ENCODE results near the gene KCNIP1. TPM values are rescaled to one million over a fixed set of nuclear protein-coding genes. Genes with fewer than 3 reads are reported as not detected.

KCNIP1 gene
- total RNA-seq, 4 donors from 2014 or later, result 4.8 to 9.2 (median 7.3) TPM; not detected in 1

DNA sequence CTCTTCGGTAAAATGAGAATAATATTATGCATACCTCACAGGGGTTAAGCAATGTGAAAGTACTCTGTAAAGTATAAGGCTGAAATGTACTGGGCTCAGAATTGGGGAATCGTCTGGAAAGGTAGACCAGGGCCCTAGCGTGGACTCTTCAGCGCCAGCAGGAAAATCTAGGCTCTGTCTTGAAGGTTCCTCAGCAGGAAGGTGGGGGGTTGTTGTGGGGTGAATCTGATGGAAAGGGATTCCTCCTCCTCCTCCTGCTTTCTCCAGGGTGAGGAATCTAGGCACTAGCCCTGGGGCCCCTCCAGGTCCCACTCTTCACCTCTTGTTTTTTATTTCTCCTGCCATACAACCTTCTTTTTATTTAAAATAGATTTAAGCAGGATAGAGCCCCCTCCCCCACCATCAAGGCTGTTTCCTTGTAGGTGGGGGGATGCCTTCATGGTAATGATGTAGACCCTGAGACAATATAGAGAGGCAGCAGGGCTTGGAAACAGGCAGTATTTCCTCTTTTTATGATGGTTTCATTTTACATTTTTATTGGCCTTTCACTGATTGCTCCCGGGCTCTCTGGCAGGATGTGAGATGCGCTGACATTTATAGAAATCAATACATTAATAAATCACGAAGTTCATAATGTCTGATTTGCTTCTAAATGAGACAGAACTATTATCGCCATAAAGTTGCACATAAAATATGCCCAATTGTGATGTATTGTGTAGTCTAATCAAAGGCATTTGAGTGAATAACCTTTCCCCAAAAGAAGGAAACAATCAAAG is 200.8 kb downstream of the KCNIP1 start:
- Histone ChIP-seq H3K27ac (no peak overlapping the region), H3K4me1 (no peaks in the 10 kb centered on the region), H3K4me3 (no peak overlapping the region), H3K27me3 (no peaks in the 10 kb centered on the region), H3K36me3 (no peaks in the 10 kb centered on the region), H3K9me3 (peaks cover 0 to 1% (median 0%) of the 10 kb centered on the region in 4 donors)
- TF ChIP-seq POLR2A (IDR thresholded peaks at IDR 0.05), result no peak
- TF ChIP-seq, protein P1, sequence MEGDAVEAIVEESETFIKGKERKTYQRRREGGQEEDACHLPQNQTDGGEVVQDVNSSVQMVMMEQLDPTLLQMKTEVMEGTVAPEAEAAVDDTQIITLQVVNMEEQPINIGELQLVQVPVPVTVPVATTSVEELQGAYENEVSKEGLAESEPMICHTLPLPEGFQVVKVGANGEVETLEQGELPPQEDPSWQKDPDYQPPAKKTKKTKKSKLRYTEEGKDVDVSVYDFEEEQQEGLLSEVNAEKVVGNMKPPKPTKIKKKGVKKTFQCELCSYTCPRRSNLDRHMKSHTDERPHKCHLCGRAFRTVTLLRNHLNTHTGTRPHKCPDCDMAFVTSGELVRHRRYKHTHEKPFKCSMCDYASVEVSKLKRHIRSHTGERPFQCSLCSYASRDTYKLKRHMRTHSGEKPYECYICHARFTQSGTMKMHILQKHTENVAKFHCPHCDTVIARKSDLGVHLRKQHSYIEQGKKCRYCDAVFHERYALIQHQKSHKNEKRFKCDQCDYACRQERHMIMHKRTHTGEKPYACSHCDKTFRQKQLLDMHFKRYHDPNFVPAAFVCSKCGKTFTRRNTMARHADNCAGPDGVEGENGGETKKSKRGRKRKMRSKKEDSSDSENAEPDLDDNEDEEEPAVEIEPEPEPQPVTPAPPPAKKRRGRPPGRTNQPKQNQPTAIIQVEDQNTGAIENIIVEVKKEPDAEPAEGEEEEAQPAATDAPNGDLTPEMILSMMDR (IDR thresholded peaks at IDR 0.05), result no peak
- no peak for TF ChIP-seq EP300 (IDR thresholded peaks at IDR 0.05)
- DNase-seq (ENCODE audit: low spot score in 2 of 2), result no peak
- WGBS, 2 donors, result 64 to 70% methylated on average over 8 of the region's 8 CpGs

DNA sequence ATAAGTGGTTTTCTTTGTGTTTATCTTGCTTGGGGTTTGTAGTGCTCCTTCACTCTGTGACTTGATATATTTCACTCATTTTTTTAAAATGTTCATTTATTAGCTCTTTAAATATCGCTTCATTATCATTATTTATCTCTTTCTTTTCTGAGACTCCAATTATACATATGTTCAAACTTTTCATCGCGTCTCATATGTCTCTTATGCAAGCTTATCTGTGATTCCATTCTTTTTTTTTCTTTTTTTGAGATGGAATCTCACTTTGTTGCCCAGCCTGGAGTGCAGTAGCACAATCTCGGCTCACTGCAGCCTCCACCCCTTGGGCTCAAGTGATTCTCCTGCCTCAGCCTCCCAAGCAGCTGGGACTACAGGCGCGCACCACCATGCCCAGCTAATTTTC is 205.8 kb downstream of the KCNIP1 start:
- Histone ChIP-seq H3K27me3 (no peaks in the 10 kb centered on the region), H3K4me3 (no peak overlapping the region)
- 71 to 92% methylated on average over 6 of the region's 6 CpGs for WGBS, 2 donors

DNA sequence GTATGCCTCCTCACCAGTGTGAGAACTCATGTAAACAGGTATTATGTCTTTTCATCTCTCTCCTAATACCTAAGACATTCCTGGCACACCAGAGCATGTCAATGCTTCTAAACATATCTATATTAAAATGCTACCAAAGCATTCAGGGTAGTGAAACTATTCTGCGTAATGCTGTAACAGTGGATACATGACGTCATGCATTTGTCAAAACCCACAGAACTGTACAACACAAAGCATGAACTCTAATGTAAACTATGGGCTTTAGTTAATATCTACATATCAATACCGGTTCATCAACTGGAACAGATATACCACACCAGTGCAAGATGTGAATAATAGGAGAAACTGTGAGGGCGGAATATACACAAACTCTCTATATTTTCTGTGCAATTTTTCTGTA is 207.5 kb downstream of the KCNIP1 start:
- 86 to 98% methylated on average over 4 of the region's 4 CpGs for WGBS, 2 donors
- no peak for DNase-seq (ENCODE audit: low spot score in 2 of 2)
- Histone ChIP-seq H3K27me3 (no peaks in the 10 kb centered on the region), H3K27ac (no peak overlapping the region), H3K9me3 (peaks cover 0 to 6% (median 0%) of the 10 kb centered on the region in 4 donors), H3K36me3 (no peaks in the 10 kb centered on the region), H3K4me1 (no peaks in the 10 kb centered on the region), H3K4me3 (no peak overlapping the region)
- TF ChIP-seq POLR2A (IDR thresholded peaks at IDR 0.05) (no peak), EP300 (IDR thresholded peaks at IDR 0.05) (no peak)
- TF ChIP-seq, protein P1 (IDR thresholded peaks at IDR 0.05), result no peak

More for the DNA sequence above, 205.8 kb downstream of the KCNIP1 start:
- Histone ChIP-seq H3K4me1 (no peaks in the 10 kb centered on the region), H3K36me3 (no peaks in the 10 kb centered on the region), H3K27ac (no peak overlapping the region), H3K9me3 (peaks cover 0 to 6% (median 0%) of the 10 kb centered on the region in 4 donors)
- no peak for DNase-seq (ENCODE audit: low spot score in 2 of 2)
- TF ChIP-seq, protein P1 (IDR thresholded peaks at IDR 0.05), result no peak
- no peak for TF ChIP-seq POLR2A (IDR thresholded peaks at IDR 0.05)
- no peak for TF ChIP-seq EP300 (IDR thresholded peaks at IDR 0.05)

DNA sequence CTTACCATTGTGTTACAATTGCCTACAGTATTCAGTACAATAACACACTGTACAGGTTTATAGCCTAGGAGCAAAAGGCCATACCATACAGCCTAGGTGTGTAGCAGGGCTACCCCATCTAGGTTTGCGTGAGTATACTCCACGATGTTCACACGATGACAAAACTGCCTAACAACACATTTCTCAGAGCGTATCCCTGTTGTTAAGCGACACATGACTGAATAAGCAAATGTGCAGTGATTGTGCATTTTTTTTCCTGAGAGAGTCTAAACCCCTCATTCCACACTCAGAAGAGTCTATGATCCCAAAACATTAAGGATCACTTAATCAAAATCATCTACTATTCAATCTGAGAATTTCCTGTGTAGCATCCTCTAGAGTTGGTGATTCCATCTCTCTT is 211.3 kb downstream of the KCNIP1 start:
- TF ChIP-seq EP300 (IDR thresholded peaks at IDR 0.05), result no peak
- no peak for TF ChIP-seq POLR2A (IDR thresholded peaks at IDR 0.05)
- TF ChIP-seq, protein P1 (IDR thresholded peaks at IDR 0.05), result no peak
- H3K4me3 ChIP-seq, result no peak overlapping the region
- no peaks in the 10 kb centered on the region for H3K36me3 ChIP-seq
- no peaks in the 10 kb centered on the region for H3K9me3 ChIP-seq
- 91 to 96% methylated on average over 5 of the region's 5 CpGs for WGBS, 2 donors
- no peaks in the 10 kb centered on the region for H3K27me3 ChIP-seq
- DNase-seq (ENCODE audit: low spot score in 2 of 2), result no peak
- H3K27ac ChIP-seq, result no peak overlapping the region
- no peaks in the 10 kb centered on the region for H3K4me1 ChIP-seq

DNA sequence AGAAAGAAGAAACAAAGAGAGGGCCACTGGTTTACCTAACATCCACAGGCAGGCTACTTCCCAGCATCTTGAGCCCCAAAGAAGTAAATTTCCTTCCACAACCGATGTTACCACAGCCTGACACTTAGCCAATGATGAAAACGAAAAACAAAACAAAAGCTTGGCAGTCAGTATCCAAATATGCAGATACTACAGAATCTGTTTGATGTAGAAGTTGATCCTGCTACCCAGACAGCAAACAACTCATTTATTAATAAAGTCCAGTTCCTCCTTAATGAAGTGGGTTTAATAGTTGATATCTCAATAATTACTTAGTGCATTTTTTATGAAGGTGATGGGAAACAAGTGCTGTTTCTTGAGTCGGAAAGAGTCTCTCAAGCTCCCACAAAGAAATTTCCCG is 212.6 kb downstream of the KCNIP1 start:
- Histone ChIP-seq H3K27me3 (no peaks in the 10 kb centered on the region), H3K36me3 (no peaks in the 10 kb centered on the region), H3K27ac (no peak overlapping the region), H3K4me1 (no peaks in the 10 kb centered on the region), H3K9me3 (no peaks in the 10 kb centered on the region), H3K4me3 (no peak overlapping the region)
- 20 to 37% methylated on average over 4 of the region's 4 CpGs for WGBS, 2 donors
- DNase-seq (ENCODE audit: low spot score in 2 of 2), result no peak
- no peak for TF ChIP-seq POLR2A (IDR thresholded peaks at IDR 0.05)
- no peak for TF ChIP-seq EP300 (IDR thresholded peaks at IDR 0.05)
- TF ChIP-seq, protein P1 (IDR thresholded peaks at IDR 0.05), result no peak

Data from tibial nerve (tissue), 4 donors.